ENCODE measurements around the gene NEURL1B. TPM values are rescaled to one million over a fixed set of nuclear protein-coding genes. Genes with fewer than 3 reads are reported as not detected.

NEURL1B gene
- total RNA-seq, 2 donors from 2014 or later: 9.9 to 12.2 TPM

DNA sequence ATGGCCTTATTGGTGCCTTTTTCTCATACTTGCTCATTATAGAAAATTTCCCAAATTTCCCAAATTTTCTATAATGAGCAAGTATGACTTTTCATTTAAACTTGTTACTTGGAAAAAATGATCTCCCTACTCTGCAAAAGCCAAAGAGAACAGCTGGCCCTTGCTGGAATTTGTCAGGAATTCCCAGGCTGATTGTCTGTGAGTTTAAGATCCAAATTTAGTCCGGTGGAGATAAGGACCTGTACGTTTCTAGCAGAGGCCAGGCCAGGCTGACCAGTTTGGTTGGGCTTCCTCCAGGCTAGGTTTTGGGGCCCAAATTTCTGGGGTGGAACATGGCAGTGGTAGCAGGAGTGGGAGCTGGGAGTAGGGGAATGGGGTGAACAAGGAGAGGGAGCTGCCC lies 51.9 kb downstream of the NEURL1B start:
- 7 to 13% methylated on average over 2 of the region's 2 CpGs for WGBS, 2 donors
- no peak for DNase-seq
- TF ChIP-seq POLR2A (IDR thresholded peaks at IDR 0.05): no peak
- TF ChIP-seq, protein P1, sequence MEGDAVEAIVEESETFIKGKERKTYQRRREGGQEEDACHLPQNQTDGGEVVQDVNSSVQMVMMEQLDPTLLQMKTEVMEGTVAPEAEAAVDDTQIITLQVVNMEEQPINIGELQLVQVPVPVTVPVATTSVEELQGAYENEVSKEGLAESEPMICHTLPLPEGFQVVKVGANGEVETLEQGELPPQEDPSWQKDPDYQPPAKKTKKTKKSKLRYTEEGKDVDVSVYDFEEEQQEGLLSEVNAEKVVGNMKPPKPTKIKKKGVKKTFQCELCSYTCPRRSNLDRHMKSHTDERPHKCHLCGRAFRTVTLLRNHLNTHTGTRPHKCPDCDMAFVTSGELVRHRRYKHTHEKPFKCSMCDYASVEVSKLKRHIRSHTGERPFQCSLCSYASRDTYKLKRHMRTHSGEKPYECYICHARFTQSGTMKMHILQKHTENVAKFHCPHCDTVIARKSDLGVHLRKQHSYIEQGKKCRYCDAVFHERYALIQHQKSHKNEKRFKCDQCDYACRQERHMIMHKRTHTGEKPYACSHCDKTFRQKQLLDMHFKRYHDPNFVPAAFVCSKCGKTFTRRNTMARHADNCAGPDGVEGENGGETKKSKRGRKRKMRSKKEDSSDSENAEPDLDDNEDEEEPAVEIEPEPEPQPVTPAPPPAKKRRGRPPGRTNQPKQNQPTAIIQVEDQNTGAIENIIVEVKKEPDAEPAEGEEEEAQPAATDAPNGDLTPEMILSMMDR (IDR thresholded peaks at IDR 0.05): no peak
- Histone ChIP-seq H3K27ac (peak overlapping the region in 2 of 4 donors; percentile 33 to 37), H3K4me3 (no peak overlapping the region), H3K36me3 (replicated peaks in 1 of 2; ENCODE audit: insufficient read depth in 1 of 2, low read depth in 2 of 2) (no peaks in the 10 kb centered on the region), H3K4me1 (peaks cover 32% of the 10 kb centered on the region), H3K27me3 (no peaks in the 10 kb centered on the region), H3K9me3 (no peaks in the 10 kb centered on the region)
- intact Hi-C loops (cut with DNase I): no loop called here
- no peak for ATAC-seq

DNA sequence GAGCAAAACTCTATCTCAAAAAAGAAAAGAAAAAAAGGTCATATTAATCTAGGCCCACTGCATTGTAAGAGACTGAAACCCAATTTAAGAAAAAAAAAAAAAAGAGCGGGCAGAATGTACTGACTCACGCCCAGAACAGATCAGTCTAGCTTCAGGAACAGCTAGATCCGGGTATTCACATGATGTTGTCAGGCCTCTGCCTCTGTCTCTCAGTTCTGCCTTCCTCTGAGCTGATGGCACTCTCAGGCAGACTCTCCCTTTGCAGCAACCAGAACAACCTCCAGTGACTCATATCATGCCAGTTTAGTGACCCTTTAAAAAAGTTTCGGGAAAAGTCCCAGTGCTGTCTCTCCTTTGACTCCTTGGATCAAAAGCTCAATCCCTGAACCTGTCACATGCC lies 53.0 kb downstream of the NEURL1B start:
- no peaks in the 10 kb centered on the region for H3K27me3 ChIP-seq
- H3K9me3 ChIP-seq: no peaks in the 10 kb centered on the region
- peak overlapping the region in 1 of 4 donors; percentile 37 for H3K27ac ChIP-seq
- no peak for TF ChIP-seq POLR2A (IDR thresholded peaks at IDR 0.05)
- TF ChIP-seq, protein P1 (IDR thresholded peaks at IDR 0.05): no peak
- no peak overlapping the region for H3K4me3 ChIP-seq
- no peak for ATAC-seq
- peaks cover 21% of the 10 kb centered on the region for H3K4me1 ChIP-seq
- H3K36me3 ChIP-seq (replicated peaks in 1 of 2; ENCODE audit: insufficient read depth in 1 of 2, low read depth in 2 of 2): no peaks in the 10 kb centered on the region
- 89 to 92% methylated on average over 4 of the region's 4 CpGs for WGBS, 2 donors
- intact Hi-C loops (cut with DNase I): no loop called here
- DNase-seq: no peak

DNA sequence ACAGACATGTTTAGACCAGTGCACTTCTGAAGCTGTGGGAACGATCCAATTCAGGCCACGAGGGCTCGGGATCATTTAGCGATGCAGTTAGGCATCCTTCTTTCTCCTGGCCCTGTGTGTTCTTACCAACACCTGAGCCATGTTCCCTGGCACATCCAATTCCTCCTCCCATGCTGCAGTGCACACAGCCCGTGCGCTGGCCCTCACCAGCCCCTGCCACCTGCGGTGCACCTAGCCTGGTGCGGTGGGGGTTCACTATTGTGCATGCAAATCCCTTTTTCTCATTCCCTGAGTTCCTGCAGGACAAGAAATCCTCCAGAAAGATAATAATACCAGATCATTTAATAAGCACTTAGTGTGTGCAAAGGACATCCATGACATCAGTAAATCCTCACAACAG lies 53.5 kb downstream of the NEURL1B start:
- no peaks in the 10 kb centered on the region for H3K36me3 ChIP-seq (replicated peaks in 1 of 2; ENCODE audit: insufficient read depth in 1 of 2, low read depth in 2 of 2)
- intact Hi-C loops (cut with DNase I): no loop called here
- WGBS, 2 donors: 92 to 98% methylated on average over 8 of the region's 8 CpGs
- TF ChIP-seq POLR2A (IDR thresholded peaks at IDR 0.05): no peak
- TF ChIP-seq, protein P1 (IDR thresholded peaks at IDR 0.05): no peak
- H3K9me3 ChIP-seq: no peaks in the 10 kb centered on the region
- ATAC-seq (no peak), DNase-seq (no peak)
- no peaks in the 10 kb centered on the region for H3K27me3 ChIP-seq
- H3K4me1 ChIP-seq: peaks cover 16% of the 10 kb centered on the region
- no peak overlapping the region for H3K4me3 ChIP-seq
- H3K27ac ChIP-seq: no peak overlapping the region

DNA sequence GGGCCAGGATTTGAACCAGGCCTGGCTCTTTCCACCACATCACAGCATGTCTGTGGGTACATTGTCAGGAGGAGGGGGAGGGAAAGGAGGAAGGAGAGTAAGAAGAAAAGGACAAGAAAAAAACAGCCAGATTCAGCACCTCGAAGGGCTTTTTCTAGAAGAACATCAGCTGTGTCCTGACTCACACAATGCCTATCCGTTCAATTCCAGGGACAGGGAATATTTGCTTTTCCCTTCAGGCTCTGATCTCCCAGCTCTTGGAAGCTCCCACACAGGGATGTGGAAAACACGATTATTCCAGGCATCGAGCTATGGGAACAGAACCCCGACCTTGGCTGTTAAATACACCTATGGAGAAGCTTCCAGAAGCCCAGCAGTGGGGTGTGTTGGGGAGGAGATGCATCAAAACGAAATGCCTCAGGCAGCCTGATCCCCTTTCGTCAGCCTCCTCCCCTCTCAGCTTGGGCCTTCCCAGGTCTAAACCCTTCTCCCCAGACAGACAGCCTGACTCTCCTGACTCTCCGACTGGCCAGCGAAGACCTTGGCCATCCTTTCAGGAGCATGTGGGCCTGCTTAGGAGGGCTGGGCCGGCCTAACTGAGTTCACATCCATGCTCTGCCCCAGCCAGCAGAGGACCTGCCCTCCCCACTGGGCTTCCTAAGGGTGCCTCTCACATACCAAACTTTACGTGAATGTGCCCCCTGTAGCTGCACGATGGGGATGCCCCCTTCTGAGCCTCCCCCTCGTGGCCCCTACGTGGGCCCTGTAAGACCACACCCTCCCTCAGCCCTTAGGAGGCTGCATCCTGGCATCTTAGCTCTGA lies 54.4 kb downstream of the NEURL1B start:
- Histone ChIP-seq H3K27me3 (no peaks in the 10 kb centered on the region), H3K9me3 (no peaks in the 10 kb centered on the region), H3K4me3 (no peak overlapping the region), H3K36me3 (replicated peaks in 1 of 2; ENCODE audit: insufficient read depth in 1 of 2, low read depth in 2 of 2) (no peaks in the 10 kb centered on the region), H3K27ac (peak overlapping the region in 1 of 4 donors; percentile 5), H3K4me1 (peaks cover 11% of the 10 kb centered on the region)
- ATAC-seq (no peak), DNase-seq (no peak)
- intact Hi-C loops (cut with DNase I): loop anchor here (2.0 kb wide), 1 partner anchor 217 kb away; no protein-coding TSS in a partner anchor
- TF ChIP-seq, protein P1 (IDR thresholded peaks at IDR 0.05): no peak
- no peak for TF ChIP-seq POLR2A (IDR thresholded peaks at IDR 0.05)
- 64 to 75% methylated on average over 12 to 14 of the region's 14 CpGs for WGBS, 2 donors

All from body of pancreas (tissue), 4 donors.